ENCODE results near the gene SOX18. TPM values are rescaled to one million over a fixed set of nuclear protein-coding genes. Genes with fewer than 3 reads are reported as not detected.

SOX18 gene
- total and polyA plus RNA-seq, 2 experiments from 2014 or later = 0.21 TPM; not detected in 1

DNA sequence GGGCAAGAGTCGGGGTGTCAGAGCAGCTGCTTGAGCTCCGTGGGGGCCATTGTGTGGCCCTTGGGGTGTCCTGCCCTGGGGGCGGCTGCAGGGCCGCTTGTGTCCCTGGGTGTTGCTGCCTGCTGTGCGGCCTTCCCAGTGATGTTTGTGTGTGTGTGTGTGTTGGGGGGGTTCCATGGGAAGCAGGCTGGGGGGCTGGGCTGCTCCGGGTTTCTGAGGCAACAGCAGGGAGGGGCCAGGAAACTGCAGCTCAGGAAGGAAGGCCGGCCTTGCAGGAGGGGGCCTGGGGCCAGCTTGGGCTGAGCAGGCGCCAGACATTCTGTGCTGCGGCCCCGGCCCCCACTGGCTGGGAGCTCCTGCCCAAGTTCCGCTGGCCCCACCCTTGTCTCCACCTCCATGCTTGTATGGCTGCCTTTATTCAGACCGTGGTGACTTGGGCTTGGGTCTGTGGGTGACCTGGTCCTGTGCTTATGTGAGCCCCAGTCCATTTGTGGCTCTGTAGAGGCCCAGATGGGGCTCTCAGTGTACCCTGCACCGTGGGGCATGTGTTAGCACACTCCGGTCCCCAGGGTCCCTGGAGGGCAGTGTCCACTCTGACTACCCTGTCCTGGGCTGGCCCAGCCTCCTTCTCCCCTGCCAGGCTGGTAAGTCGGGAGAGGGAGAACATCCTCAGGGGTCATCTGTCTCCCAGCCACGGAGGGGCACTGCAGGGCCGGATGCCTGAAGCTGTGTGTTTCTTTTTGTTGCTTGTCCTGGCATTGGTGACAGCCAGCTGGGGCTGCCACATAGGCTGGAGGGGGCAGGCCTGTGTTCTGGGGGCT, 4.6 kb upstream of the SOX18 start:
- Mint-ChIP-seq H3K27ac (0 out of 2 replicates have a peak overlapping the region, but pooled peaks have one; percentile 67), H3K27me3 (ENCODE audit: insufficient read depth, low read depth, poor library complexity) (peaks cover 38% of the 10 kb centered on the region), H3K4me3 (no peak overlapping the region; the same call in 2 of the 3 replicates), H3K9me3 (no peaks in the 10 kb centered on the region), H3K4me1 (peaks cover 32% of the 10 kb centered on the region), H3K36me3 (ENCODE audit: low read depth) (no peaks in the 10 kb centered on the region)
- H3K27me3 ChIP-seq (ENCODE audit: insufficient read depth) = peaks cover 16% of the 10 kb centered on the region
- ATAC-seq (peak; percentile 11), DNase-seq (ENCODE audit: low spot score) (peak; percentile 62)
- peak overlapping the region; percentile 55; the same call in 1 of the 2 replicates for H3K4me2 ChIP-seq
- no peak for TF ChIP-seq EZH2phosphoT487 (IDR thresholded peaks at IDR 0.05; ENCODE audit: unreplicated experiment)
- TF ChIP-seq, protein P1, sequence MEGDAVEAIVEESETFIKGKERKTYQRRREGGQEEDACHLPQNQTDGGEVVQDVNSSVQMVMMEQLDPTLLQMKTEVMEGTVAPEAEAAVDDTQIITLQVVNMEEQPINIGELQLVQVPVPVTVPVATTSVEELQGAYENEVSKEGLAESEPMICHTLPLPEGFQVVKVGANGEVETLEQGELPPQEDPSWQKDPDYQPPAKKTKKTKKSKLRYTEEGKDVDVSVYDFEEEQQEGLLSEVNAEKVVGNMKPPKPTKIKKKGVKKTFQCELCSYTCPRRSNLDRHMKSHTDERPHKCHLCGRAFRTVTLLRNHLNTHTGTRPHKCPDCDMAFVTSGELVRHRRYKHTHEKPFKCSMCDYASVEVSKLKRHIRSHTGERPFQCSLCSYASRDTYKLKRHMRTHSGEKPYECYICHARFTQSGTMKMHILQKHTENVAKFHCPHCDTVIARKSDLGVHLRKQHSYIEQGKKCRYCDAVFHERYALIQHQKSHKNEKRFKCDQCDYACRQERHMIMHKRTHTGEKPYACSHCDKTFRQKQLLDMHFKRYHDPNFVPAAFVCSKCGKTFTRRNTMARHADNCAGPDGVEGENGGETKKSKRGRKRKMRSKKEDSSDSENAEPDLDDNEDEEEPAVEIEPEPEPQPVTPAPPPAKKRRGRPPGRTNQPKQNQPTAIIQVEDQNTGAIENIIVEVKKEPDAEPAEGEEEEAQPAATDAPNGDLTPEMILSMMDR (conservative IDR thresholded peaks at IDR 0.05; ENCODE audit: low read depth in 2 of 2) = peak; percentile 35 to 53; a peak in 3 of 4 replicates
- no peaks in the 10 kb centered on the region for H3K79me2 ChIP-seq (replicated peaks; ENCODE audit: insufficient read depth)
- H3K27ac ChIP-seq (ENCODE audit: low read depth) = no peak overlapping the region
- no peaks in the 10 kb centered on the region for H4K20me1 ChIP-seq (replicated peaks; ENCODE audit: insufficient read depth)
- H3K9me2 ChIP-seq (ENCODE audit: insufficient read depth) = no peaks in the 10 kb centered on the region
- peaks cover 11% of the 10 kb centered on the region; the same call in 1 of the 2 replicates for H3K4me1 ChIP-seq (ENCODE audit: insufficient read depth)
- 0 out of 2 replicates have a peak overlapping the region, but pooled peaks have one; percentile 63 for H2AFZ ChIP-seq
- no peaks in the 10 kb centered on the region for H3K36me3 ChIP-seq (ENCODE audit: insufficient read depth)
- H3K4me3 ChIP-seq = no peak overlapping the region
- 0 out of 2 replicates have a peak, but pooled peaks cover 3% of the 10 kb centered on the region for H3F3A ChIP-seq (replicated peaks; ENCODE audit: low read depth)

DNA sequence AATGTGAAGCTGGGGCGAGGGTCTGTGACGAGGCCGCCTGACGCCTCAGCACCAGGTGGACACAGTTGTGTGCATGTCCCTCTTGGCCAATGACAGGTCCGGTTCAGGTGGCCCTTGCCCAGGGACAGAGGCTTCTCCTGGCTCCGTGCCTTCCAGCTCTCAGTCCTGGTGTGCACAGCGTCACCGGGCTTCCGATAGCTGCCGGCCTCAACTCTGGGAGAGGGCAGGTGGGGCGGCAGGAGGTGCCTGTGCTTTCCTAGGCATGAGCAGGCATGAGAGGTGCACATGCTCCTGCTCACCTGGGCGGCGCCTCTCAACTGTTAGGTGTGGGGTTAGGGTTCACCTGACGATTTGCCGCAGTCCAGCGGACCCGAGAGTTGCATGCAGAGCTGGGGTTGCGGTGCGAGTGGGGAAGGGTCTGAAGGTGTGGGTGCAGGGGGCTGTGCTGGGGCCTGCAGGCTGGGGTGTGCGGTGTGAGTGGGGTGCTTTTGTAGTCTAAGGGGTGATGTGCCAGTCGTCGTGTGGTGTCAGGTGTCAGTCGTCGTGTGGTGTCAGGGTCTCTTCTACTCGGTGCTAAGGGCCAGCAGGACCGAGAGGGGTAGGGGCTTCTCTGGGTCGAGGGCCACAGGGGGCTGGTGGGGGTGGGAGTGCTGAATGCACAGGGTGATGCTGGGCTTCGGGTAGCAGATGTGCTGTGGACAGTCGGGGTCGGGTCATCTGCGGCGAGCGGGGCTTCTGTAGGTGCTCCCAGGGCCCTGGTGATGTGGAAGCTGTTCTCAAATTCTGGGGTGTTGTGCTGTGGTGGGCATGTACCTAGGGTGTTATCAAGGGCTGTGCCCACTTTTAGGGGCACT, 3.8 kb upstream of the SOX18 start:
- Histone ChIP-seq H3K27me3 (ENCODE audit: insufficient read depth) (peaks cover 22% of the 10 kb centered on the region), H3K79me2 (replicated peaks; ENCODE audit: insufficient read depth) (no peaks in the 10 kb centered on the region), H3K27ac (ENCODE audit: low read depth) (no peak overlapping the region), H3K9me2 (ENCODE audit: insufficient read depth) (no peaks in the 10 kb centered on the region), H4K20me1 (replicated peaks; ENCODE audit: insufficient read depth) (no peaks in the 10 kb centered on the region), H3K4me1 (ENCODE audit: insufficient read depth) (peaks cover 11% of the 10 kb centered on the region; the same call in 1 of the 2 replicates), H3F3A (replicated peaks; ENCODE audit: low read depth) (0 out of 2 replicates have a peak, but pooled peaks cover 3% of the 10 kb centered on the region), H3K4me2 (no peak overlapping the region), H3K4me3 (no peak overlapping the region), H3K36me3 (ENCODE audit: insufficient read depth) (no peaks in the 10 kb centered on the region), H2AFZ (no peak overlapping the region)
- H3K36me3 Mint-ChIP-seq (ENCODE audit: low read depth) = no peaks in the 10 kb centered on the region
- H3K9me3 Mint-ChIP-seq = no peaks in the 10 kb centered on the region
- H3K27ac Mint-ChIP-seq = no peak overlapping the region
- DNase-seq (ENCODE audit: low spot score) (no peak), ATAC-seq (no peak)
- no peak overlapping the region; the same call in 2 of the 3 replicates for H3K4me3 Mint-ChIP-seq
- H3K27me3 Mint-ChIP-seq (ENCODE audit: insufficient read depth, low read depth, poor library complexity) = peaks cover 38% of the 10 kb centered on the region
- H3K4me1 Mint-ChIP-seq = peaks cover 30% of the 10 kb centered on the region
- TF ChIP-seq, protein P2, sequence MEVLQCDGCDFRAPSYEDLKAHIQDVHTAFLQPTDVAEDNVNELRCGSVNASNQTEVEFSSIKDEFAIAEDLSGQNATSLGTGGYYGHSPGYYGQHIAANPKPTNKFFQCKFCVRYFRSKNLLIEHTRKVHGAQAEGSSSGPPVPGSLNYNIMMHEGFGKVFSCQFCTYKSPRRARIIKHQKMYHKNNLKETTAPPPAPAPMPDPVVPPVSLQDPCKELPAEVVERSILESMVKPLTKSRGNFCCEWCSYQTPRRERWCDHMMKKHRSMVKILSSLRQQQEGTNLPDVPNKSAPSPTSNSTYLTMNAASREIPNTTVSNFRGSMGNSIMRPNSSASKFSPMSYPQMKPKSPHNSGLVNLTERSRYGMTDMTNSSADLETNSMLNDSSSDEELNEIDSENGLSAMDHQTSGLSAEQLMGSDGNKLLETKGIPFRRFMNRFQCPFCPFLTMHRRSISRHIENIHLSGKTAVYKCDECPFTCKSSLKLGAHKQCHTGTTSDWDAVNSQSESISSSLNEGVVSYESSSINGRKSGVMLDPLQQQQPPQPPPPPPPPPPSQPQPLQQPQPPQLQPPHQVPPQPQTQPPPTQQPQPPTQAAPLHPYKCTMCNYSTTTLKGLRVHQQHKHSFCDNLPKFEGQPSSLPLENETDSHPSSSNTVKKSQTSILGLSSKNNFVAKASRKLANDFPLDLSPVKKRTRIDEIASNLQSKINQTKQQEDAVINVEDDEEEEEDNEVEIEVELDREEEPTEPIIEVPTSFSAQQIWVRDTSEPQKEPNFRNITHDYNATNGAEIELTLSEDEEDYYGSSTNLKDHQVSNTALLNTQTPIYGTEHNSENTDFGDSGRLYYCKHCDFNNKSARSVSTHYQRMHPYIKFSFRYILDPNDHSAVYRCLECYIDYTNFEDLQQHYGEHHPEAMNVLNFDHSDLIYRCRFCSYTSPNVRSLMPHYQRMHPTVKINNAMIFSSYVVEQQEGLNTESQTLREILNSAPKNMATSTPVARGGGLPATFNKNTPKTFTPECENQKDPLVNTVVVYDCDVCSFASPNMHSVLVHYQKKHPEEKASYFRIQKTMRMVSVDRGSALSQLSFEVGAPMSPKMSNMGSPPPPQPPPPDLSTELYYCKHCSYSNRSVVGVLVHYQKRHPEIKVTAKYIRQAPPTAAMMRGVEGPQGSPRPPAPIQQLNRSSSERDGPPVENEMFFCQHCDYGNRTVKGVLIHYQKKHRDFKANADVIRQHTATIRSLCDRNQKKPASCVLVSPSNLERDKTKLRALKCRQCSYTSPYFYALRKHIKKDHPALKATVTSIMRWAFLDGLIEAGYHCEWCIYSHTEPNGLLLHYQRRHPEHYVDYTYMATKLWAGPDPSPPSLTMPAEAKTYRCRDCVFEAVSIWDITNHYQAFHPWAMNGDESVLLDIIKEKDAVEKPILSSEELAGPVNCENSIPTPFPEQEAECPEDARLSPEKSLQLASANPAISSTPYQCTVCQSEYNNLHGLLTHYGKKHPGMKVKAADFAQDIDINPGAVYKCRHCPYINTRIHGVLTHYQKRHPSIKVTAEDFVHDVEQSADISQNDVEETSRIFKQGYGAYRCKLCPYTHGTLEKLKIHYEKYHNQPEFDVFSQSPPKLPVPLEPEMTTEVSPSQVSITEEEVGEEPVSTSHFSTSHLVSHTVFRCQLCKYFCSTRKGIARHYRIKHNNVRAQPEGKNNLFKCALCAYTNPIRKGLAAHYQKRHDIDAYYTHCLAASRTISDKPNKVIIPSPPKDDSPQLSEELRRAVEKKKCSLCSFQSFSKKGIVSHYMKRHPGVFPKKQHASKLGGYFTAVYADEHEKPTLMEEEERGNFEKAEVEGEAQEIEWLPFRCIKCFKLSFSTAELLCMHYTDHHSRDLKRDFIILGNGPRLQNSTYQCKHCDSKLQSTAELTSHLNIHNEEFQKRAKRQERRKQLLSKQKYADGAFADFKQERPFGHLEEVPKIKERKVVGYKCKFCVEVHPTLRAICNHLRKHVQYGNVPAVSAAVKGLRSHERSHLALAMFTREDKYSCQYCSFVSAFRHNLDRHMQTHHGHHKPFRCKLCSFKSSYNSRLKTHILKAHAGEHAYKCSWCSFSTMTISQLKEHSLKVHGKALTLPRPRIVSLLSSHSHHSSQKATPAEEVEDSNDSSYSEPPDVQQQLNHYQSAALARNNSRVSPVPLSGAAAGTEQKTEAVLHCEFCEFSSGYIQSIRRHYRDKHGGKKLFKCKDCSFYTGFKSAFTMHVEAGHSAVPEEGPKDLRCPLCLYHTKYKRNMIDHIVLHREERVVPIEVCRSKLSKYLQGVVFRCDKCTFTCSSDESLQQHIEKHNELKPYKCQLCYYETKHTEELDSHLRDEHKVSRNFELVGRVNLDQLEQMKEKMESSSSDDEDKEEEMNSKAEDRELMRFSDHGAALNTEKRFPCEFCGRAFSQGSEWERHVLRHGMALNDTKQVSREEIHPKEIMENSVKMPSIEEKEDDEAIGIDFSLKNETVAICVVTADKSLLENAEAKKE (CRISPR knock-in tag; IDR thresholded peaks at IDR 0.05) = no peak
- TF ChIP-seq ZNF331 (CRISPR knock-in tag; IDR thresholded peaks at IDR 0.05; ENCODE audit: low read depth) = no peak
- TF ChIP-seq, protein P1 (conservative IDR thresholded peaks at IDR 0.05; ENCODE audit: low read depth in 2 of 2) = no peak
- no peak for TF ChIP-seq NANOG (IDR thresholded peaks at IDR 0.05; ENCODE audit: borderline replicate concordance)
- no peak for TF ChIP-seq CREB1 (CRISPR knock-in tag; IDR thresholded peaks at IDR 0.05; ENCODE audit: low read depth)
- TF ChIP-seq EZH2phosphoT487 (IDR thresholded peaks at IDR 0.05; ENCODE audit: unreplicated experiment) = no peak
- no peak for TF ChIP-seq ZNF114 (CRISPR knock-in tag; IDR thresholded peaks at IDR 0.05)

Data from GM23338 (cell line).